GM19240 (cell line): ENCODE measurements around the gene AMIGO3.
A peak's percentile ranks its signal among the peaks of the same experiment; 100 is the strongest.
"Not testable (repeated sequence)": the region's sequence is repeated elsewhere in the genome, so short reads cannot be mapped to it uniquely, and the experiment has no call there.

ENCODE experiments used
- DNase-seq: peaks from one replicate; pipeline ENCODE4 v3.0.0; 2011; ENCODE audit warnings: low spot score; ENCODE audit not compliant: insufficient read length

AMIGO3 gene, protein sequence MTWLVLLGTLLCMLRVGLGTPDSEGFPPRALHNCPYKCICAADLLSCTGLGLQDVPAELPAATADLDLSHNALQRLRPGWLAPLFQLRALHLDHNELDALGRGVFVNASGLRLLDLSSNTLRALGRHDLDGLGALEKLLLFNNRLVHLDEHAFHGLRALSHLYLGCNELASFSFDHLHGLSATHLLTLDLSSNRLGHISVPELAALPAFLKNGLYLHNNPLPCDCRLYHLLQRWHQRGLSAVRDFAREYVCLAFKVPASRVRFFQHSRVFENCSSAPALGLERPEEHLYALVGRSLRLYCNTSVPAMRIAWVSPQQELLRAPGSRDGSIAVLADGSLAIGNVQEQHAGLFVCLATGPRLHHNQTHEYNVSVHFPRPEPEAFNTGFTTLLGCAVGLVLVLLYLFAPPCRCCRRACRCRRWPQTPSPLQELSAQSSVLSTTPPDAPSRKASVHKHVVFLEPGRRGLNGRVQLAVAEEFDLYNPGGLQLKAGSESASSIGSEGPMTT

GRCh38 chr3:49719214-49719884 is at the start of gene AMIGO3:
Gene AMIGO3, minus strand, starts transcription at chr3:49719684. Its CDS starts 219 bp downstream, at chr3:49719465.
- DNase-seq, result peak; percentile 88

DNA sequence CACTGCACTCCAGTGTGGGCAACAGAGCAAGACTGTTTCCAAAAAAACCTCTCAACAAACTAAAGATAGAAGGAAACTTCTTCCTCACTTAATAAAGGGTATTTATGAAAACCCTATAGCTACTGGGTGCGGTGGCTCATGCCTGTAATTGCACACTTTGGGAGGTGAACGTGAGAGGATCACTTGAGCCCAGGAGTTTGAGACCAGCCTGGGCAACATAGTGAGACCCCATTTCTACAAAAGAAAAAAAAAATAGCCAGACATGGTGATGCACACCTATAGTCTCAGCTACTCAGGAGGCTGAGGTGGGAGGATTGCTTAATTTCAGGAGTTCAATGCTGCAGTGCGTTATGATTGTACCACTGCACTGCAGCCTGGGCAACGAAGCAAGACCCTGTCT is 44.5 kb upstream of the AMIGO3 start:
- DNase-seq, result no peak

DNA sequence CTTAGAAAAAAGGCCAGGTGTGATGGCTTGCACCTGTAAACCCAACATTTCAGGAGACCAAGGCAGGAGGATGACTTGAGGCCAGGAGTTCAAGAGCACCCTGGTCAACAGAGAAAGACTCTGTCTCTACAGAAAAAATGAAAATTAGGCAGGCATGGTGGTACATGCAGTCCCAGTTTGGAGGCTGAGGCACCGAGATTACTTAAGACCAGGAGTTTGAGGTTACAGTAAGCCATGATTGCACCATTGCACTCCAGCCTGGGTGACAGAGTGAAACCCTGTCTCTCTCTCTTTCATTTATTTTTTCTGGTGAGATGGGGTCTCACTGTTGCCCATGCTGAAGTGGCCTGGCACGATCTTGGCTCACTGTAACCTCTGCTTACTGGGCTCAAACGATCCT is 42.2 kb upstream of the AMIGO3 start:
- no peak for DNase-seq

GRCh38 chr3:49759226-49759625 is 39.7 kb upstream of the AMIGO3 start:
- DNase-seq, result no peak

GRCh38 chr3:49757197-49757596 is 37.7 kb upstream of the AMIGO3 start:
- no peak for DNase-seq

DNA sequence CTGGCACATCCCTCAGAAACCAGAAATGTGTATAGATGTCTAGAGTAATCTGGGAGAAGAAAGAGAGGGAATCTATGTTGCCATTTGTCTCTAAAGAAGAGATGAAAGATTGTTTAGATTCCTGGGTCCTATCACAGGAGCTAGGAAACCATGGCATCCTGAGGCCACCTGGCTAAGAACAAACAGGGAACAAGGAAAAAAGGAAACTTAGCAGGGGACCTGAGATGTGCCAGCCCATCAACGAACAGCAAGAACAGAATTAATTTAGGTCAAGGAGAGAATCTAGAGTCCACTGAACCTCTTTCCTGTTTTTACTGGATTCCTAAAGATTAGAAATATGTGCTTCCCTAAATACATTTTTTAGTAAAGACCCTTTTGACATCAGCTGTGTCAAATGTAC is 36.6 kb upstream of the AMIGO3 start:
- no peak for DNase-seq

- no peak for DNase-seq
Measured at GRCh38 chr3:49754536-49754935, 35.1 kb upstream of the AMIGO3 start.

- DNase-seq, result no peak
Measured at GRCh38 chr3:49751501-49751900, 32.0 kb upstream of the AMIGO3 start.

GRCh38 chr3:49750056-49750455 is 30.6 kb upstream of the AMIGO3 start:
- DNase-seq, result no peak

DNA sequence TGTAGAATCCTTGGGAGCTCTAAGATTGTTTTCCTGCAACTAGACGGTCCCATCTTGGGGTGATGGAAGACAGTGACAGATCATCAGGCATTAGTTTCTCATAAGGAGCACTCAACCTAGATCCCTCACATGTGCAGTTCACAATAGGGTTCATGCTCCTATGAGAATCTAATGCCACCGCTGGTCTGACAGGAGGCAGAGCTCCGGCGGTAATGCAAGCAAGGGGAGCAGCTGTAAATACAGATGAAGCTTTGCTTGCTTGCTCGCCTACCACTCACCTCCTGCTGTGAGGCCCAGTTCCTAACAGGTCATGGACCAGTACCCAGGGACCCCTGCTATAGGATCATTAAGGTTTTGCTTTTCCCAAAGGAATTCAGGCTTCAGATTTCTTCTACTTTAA is 29.4 kb upstream of the AMIGO3 start:
- not testable (repeated sequence) for DNase-seq

DNA sequence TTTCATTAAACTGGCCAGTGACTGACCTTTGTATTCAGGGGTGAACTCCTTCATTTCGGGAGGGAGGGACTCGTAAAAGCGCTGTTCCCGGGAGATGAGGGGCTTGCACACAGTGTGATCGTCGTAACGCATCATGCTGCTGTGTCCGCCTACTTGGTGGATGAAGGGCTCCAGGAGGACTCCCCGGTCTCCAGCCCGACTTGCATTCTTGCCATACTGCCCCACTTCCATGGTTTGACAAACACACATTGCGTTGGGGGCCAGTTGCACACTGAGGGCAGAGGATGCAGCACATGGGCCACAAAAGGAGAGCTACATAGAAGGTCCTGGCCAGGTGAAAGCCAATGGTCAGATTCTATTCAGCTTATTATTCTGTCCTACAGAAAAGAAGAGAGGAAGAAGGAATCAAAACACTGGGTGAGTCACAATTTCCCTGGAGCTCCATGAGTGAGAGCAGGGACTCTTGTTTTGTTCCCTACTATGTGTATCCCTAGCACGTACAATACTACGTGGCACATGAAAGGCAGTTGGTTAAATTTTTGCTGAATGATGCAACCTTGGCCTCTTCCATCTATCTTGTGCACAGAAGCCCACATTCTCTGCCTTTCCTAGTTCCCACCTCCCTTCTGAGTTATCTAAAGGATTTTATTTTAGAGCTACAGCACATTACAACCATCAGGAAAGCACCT is 28.5 kb upstream of the AMIGO3 start:
- DNase-seq, result no peak

GRCh38 chr3:49745986-49746385 is 26.5 kb upstream of the AMIGO3 start:
- DNase-seq, result no peak

GRCh38 chr3:49740427-49740826 is 20.9 kb upstream of the AMIGO3 start:
- no peak for DNase-seq

- no peak for DNase-seq
Measured at GRCh38 chr3:49738067-49738713, 18.7 kb upstream of the AMIGO3 start.

GRCh38 chr3:49734752-49735151 is 15.3 kb upstream of the AMIGO3 start:
- DNase-seq, result no peak

GRCh38 chr3:49733551-49733950 is 14.1 kb upstream of the AMIGO3 start:
- no peak for DNase-seq

- no peak for DNase-seq
Measured at GRCh38 chr3:49732597-49732996, 13.1 kb upstream of the AMIGO3 start.

- DNase-seq, result no peak
Measured at GRCh38 chr3:49729966-49730609, 10.6 kb upstream of the AMIGO3 start.

DNA sequence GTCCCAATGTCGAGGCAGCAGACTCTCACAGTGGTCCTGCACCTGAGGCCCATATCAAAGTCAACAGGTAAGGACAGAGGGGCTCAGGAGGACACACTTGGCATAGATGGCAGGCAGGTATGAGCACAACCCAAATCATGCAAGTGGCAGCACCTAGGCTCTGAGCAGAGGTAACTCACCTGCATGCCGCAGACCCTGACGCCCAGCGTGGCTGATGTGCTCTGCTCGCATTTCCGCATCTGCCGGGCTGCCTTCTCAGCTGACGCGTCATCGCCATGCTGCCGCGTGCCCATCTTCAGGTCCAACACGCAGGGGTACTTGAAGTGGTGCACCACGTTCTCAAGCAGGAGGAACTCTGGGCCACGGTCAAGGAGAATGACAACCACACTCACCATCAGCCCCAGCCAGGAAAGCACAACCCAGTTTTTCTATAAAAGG is 8.5 kb upstream of the AMIGO3 start:
- no peak for DNase-seq

DNA sequence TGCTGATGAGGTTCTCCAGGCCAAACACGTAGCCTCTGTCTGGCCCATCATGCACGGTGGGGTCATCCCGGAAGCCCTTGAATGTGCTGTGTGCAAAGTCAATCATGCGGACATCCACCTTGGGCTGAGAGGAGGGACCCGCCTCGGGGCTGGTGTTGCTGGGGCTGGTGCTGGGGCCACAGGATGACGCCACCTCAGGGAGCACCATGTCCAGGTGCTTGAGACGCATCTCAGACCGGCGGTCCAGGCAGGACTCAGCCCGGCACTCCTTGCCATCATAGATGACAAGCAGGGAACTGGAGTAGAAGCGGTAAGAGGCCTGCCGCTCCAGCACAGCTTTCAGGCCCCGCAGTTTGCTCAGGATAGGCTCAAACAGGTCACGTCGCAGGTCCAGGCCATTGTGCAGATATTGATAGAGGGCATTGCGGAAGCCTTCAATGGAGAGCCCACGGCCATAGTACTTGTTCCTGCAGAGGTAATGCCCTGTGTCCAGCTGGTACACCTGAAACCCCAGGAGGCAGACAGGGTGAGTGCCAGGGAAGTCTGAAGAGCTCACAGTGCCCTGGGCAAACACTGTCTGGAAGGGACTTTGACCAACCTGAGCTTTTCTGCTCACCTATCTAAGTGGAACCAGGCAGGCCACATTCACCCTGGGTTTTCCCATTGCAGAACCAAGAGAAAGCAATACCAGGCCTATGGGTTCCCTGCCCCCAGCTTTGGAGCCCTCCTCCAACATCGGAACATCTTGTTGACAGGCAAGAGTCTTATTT is 7.9 kb upstream of the AMIGO3 start:
- no peak for DNase-seq
